Calu3 (cell line): Measurements from ENCODE around the gene CFAP65. TPM values are rescaled to one million over a fixed set of nuclear protein-coding genes. Genes with fewer than 3 reads are reported as not detected.

ENCODE experiments used
- BruUV-seq: library from RNA; stranded (reverse); fragments of 400-500 nt; replicated peaks from 2 replicates; lab custom pipeline; 2021; lab: Mats Ljungman, UMichigan
- CTCF ChIA-PET: fragments of 300-600 bp; sonication (Branson Sonifier 250); formaldehyde crosslinking; loops from one replicate; lab custom pipeline; 2022; ENCODE audit warnings: antibody characterized with exemption; lab: Charles Lee
- DNase-seq: peaks from one replicate; pipeline ENCODE4 v3.0.0; 2022
- H3K27ac Mint-ChIP-seq: one replicate; pipeline ENCODE4 v1.8.0; 2022; ENCODE audit warnings: mixed read lengths; ENCODE audit not compliant: unreplicated experiment
- H3K27me3 Mint-ChIP-seq: one replicate; pipeline ENCODE4 v1.8.0; 2022; ENCODE audit warnings: mixed read lengths; ENCODE audit not compliant: unreplicated experiment
- H3K36me3 Mint-ChIP-seq: one replicate; pipeline ENCODE4 v1.8.0; 2022; ENCODE audit warnings: mild to moderate bottlenecking, moderate library complexity, mixed read lengths; ENCODE audit not compliant: insufficient read depth, unreplicated experiment
- H3K4me1 Mint-ChIP-seq: one replicate; pipeline ENCODE4 v1.8.0; 2022; ENCODE audit warnings: mild to moderate bottlenecking, low read depth, mixed read lengths; ENCODE audit not compliant: unreplicated experiment
- H3K4me3 Mint-ChIP-seq: one replicate; pipeline ENCODE4 v1.8.0; 2022; ENCODE audit warnings: mild to moderate bottlenecking, low read depth, moderate library complexity, mixed read lengths; ENCODE audit not compliant: unreplicated experiment
- H3K9me3 Mint-ChIP-seq: one replicate; pipeline ENCODE4 v1.8.0; 2022; ENCODE audit warnings: low read depth, mixed read lengths; ENCODE audit not compliant: unreplicated experiment
- intact Hi-C: fragments of 100-400 bp; cut with micrococcal nuclease; formaldehyde crosslinking; loops from one replicate; pipeline ENCODE4 v1.10.0; 2022; ENCODE audit not compliant: unreplicated experiment
- total RNA-seq: library from RNA; stranded (reverse); gene quantifications from 2 replicates; pipeline ENCODE4 v1.2.3, GENCODE V29; 2022
- TF ChIP-seq, protein P1 (sequence below): fragments of 200-600 bp; IDR thresholded peaks from one replicate; pipeline ENCODE4 v1.8.0; 2022; ENCODE audit warnings: antibody characterized with exemption; ENCODE audit not compliant: unreplicated experiment

The CFAP65 gene
- total RNA-seq, 1 experiment from 2014 or later = 0.68 TPM

DNA sequence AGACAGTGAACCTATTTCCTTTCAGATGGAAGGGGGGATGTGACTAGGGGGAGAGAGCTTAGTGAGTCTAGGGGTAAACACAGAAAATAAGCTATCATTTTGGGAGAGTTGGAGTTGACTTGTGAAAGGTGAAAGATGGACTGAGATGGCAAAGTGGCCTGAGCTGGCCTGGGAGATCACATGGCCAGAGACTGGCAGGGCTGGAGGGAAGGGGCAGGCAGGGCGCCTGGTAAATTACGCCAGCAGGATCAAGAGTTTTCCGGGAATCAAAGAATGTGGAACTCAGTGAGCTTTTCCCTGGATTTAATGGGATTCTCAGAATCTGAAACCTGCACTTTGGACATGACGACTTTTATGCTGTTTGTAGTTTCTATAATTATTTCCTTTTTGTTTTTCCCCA, 841 bp upstream of the CFAP65 start:
- TF ChIP-seq, protein P1, sequence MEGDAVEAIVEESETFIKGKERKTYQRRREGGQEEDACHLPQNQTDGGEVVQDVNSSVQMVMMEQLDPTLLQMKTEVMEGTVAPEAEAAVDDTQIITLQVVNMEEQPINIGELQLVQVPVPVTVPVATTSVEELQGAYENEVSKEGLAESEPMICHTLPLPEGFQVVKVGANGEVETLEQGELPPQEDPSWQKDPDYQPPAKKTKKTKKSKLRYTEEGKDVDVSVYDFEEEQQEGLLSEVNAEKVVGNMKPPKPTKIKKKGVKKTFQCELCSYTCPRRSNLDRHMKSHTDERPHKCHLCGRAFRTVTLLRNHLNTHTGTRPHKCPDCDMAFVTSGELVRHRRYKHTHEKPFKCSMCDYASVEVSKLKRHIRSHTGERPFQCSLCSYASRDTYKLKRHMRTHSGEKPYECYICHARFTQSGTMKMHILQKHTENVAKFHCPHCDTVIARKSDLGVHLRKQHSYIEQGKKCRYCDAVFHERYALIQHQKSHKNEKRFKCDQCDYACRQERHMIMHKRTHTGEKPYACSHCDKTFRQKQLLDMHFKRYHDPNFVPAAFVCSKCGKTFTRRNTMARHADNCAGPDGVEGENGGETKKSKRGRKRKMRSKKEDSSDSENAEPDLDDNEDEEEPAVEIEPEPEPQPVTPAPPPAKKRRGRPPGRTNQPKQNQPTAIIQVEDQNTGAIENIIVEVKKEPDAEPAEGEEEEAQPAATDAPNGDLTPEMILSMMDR = no peak
- Mint-ChIP-seq H3K4me3 (no peak overlapping the region), H3K27ac (no peak overlapping the region), H3K9me3 (no peaks in the 10 kb centered on the region), H3K27me3 (no peaks in the 10 kb centered on the region), H3K4me1 (peaks cover 42% of the 10 kb centered on the region), H3K36me3 (peaks cover 6% of the 10 kb centered on the region)
- BruUV-seq = no TSS peak
- no peak for DNase-seq
- intact Hi-C loops = no loop called here
- CTCF ChIA-PET = interaction anchor here (0.7 to 3.2 kb wide), 4 partner anchors 12 to 115 kb away, joined by 3 to 20 read pairs (median 3); no protein-coding TSS in a partner anchor

DNA sequence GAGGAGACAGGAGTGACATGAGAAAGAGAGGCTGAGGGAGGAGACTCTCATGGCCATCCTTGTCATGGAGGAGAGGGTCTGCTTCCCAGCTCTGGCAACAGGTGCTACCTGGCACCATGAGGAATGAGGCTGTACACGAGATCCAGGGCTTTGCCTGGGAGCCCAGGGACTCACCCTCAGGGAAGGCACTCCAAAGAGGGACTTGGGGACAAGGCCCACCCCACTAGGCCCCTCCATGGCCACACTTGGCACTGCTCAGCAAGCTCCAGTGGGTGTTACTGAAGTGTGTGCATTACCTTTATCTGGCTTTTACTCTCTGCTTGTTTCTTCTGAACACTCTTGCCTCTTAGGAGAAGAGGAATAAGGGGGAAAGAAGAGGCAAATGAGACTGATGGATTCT, 2.7 kb downstream of the CFAP65 start:
- BruUV-seq = no TSS peak
- CTCF ChIA-PET = interaction anchor here (0.6 to 2.2 kb wide), 5 partner anchors 9 to 460 kb away, joined by 3 to 19 read pairs (median 4); partner anchors contain the start of gene GMPPA
- H3K27ac Mint-ChIP-seq = no peak overlapping the region
- H3K27me3 Mint-ChIP-seq = no peaks in the 10 kb centered on the region
- intact Hi-C loops = no loop called here
- no peak for DNase-seq
- TF ChIP-seq, protein P1 = no peak
- peaks cover 41% of the 10 kb centered on the region for H3K4me1 Mint-ChIP-seq
- no peaks in the 10 kb centered on the region for H3K9me3 Mint-ChIP-seq
- peaks cover 6% of the 10 kb centered on the region for H3K36me3 Mint-ChIP-seq
- H3K4me3 Mint-ChIP-seq = peak overlapping the region; percentile 10

DNA sequence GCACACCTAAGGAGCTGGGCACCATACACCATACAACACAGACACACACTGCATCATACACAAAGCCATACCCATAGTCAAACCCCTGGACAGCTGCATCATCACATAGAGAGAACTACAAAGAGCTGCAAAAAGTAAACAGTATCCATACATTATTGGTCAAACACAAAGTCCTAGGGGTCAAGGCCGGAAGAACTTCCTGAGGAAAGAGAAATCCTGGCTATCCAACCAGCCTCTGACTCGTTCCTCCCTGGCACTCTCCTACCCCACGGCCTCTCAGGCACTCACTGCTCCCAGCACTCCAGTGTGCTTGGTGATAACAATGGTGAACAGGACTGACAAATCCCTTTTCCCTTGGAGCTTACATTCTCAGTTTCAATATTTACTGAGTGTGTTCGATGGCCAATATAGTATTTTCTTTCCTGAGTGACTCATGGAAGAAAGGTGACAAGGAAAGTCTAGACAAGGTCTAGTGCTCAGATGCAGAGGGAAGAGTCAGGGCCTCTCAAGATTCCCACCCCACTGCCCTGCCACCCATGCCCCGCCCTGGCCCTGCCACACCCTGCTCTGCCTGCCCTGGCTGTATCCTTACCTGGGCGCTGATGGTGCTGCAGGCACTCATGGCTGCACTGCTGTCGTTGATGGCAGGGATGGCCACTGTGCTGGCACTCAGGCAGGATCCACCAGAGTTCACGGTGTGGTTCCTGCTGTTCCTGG, 3.4 kb downstream of the CFAP65 start:
- Mint-ChIP-seq H3K27me3 (no peaks in the 10 kb centered on the region), H3K27ac (no peak overlapping the region), H3K36me3 (peaks cover 6% of the 10 kb centered on the region), H3K4me3 (peak overlapping the region; percentile 10), H3K4me1 (peaks cover 37% of the 10 kb centered on the region), H3K9me3 (no peaks in the 10 kb centered on the region)
- peak; percentile 60 for DNase-seq
- CTCF ChIA-PET = interaction anchor here (0.6 to 2.2 kb wide), 6 partner anchors 9 to 461 kb away, joined by 3 to 19 read pairs (median 4); partner anchors contain the start of gene GMPPA
- TF ChIP-seq, protein P1 = no peak
- intact Hi-C loops = no loop called here
- no TSS peak for BruUV-seq

DNA sequence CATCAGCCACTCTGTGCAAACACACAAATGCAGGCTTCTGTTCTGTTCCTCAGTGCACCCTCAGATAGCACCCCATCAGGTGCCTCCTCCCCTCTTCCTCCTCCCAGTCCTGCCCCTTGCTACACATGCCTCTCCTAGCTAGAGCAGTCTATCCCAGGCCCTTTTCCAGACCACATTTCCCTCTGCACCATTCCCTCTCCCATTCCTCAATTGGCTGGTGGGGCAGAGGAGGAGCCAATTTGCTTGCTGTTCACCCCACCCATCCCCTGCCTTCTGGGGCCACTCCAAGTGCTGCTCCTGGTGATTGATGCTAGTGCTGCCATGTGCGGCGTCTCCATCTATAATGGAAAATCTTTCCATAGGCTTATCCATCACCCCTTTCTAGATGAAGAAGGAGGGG, 5.4 kb downstream of the CFAP65 start:
- intact Hi-C loops = no loop called here
- DNase-seq = no peak
- Mint-ChIP-seq H3K36me3 (no peaks in the 10 kb centered on the region), H3K9me3 (no peaks in the 10 kb centered on the region), H3K4me3 (no peak overlapping the region), H3K27me3 (no peaks in the 10 kb centered on the region), H3K27ac (no peak overlapping the region), H3K4me1 (peaks cover 19% of the 10 kb centered on the region)
- CTCF ChIA-PET = no interaction called here
- TF ChIP-seq, protein P1 = no peak
- no TSS peak for BruUV-seq
